Measurements from ENCODE around the gene PNPLA6. TPM values are rescaled to one million over a fixed set of nuclear protein-coding genes. Genes with fewer than 3 reads are reported as not detected.
A peak's percentile ranks its signal among the peaks of the same experiment; 100 is the strongest.

PNPLA6 gene
- total and polyA plus RNA-seq, 2 experiments from 2014 or later, result 65.0 to 86.6 TPM

GRCh38 chr19:7597689-7598088 is 62.2 kb downstream of the PNPLA6 start:
- Histone ChIP-seq H3K9ac (no peak overlapping the region), H3K79me2 (ENCODE audit: insufficient read depth) (no peaks in the 10 kb centered on the region), H2AFZ (no peak overlapping the region), H3F3A (ENCODE audit: insufficient read depth) (no peaks in the 10 kb centered on the region), H3K9me2 (ENCODE audit: insufficient read depth) (no peaks in the 10 kb centered on the region), H3K27ac (no peak overlapping the region), H3K9me3 (ENCODE audit: low read depth) (no peaks in the 10 kb centered on the region), H3K27me3 (replicated peaks; ENCODE audit: insufficient read depth) (peaks cover 40% of the 10 kb centered on the region), H3K4me2 (ENCODE audit: unreplicated experiment) (no peak overlapping the region), H3K4me3 (no peak overlapping the region), H4K20me1 (ENCODE audit: insufficient read depth) (no peaks in the 10 kb centered on the region), H3K4me1 (ENCODE audit: insufficient read depth) (no peaks in the 10 kb centered on the region), H3K36me3 (ENCODE audit: low read depth) (no peaks in the 10 kb centered on the region)
- 62% methylated on average over 9 of the region's 9 CpGs for WGBS, 2 experiments (ENCODE audit: low coverage in 1 of 2, low lambda C conversion rate in 2 of 2, missing lambda C conversion rate in 2 of 2)
- DNase-seq, result peak; percentile 23
- TF ChIP-seq EZH2phosphoT487 (IDR thresholded peaks at IDR 0.05; ENCODE audit: insufficient read depth, low read depth), result no peak
- TF ChIP-seq EZH2 (IDR thresholded peaks at IDR 0.05; ENCODE audit: insufficient read depth, poor library complexity, severe bottlenecking), result no peak
- in situ Hi-C loops (cut with MboI), result no loop called here

- Histone ChIP-seq H3K27me3 (replicated peaks; ENCODE audit: insufficient read depth) (peaks cover 40% of the 10 kb centered on the region), H3K9me2 (ENCODE audit: insufficient read depth) (no peaks in the 10 kb centered on the region), H3K36me3 (ENCODE audit: low read depth) (no peaks in the 10 kb centered on the region), H3K79me2 (ENCODE audit: insufficient read depth) (no peaks in the 10 kb centered on the region), H3K27ac (no peak overlapping the region), H2AFZ (no peak overlapping the region), H3K9ac (no peak overlapping the region), H3K4me2 (ENCODE audit: unreplicated experiment) (no peak overlapping the region), H3K9me3 (ENCODE audit: low read depth) (no peaks in the 10 kb centered on the region), H3K4me3 (no peak overlapping the region), H4K20me1 (ENCODE audit: insufficient read depth) (no peaks in the 10 kb centered on the region), H3F3A (ENCODE audit: insufficient read depth) (no peaks in the 10 kb centered on the region), H3K4me1 (ENCODE audit: insufficient read depth) (no peaks in the 10 kb centered on the region)
- in situ Hi-C loops (cut with MboI), result no loop called here
- DNase-seq, result no peak
- 55 to 62% methylated on average over 6 of the region's 6 CpGs for WGBS, 2 experiments (ENCODE audit: low coverage in 1 of 2, low lambda C conversion rate in 2 of 2, missing lambda C conversion rate in 2 of 2)
- no peak for TF ChIP-seq EZH2phosphoT487 (IDR thresholded peaks at IDR 0.05; ENCODE audit: insufficient read depth, low read depth)
- no peak for TF ChIP-seq EZH2 (IDR thresholded peaks at IDR 0.05; ENCODE audit: insufficient read depth, poor library complexity, severe bottlenecking)
These were observed 62.7 kb downstream of the PNPLA6 start for GRCh38 chr19:7598180-7598579.

- in situ Hi-C loops (cut with MboI), result no loop called here
- H3K27me3 ChIP-seq (replicated peaks; ENCODE audit: insufficient read depth), result peaks cover 18% of the 10 kb centered on the region
- H3K79me2 ChIP-seq (ENCODE audit: insufficient read depth), result no peaks in the 10 kb centered on the region
- H3K36me3 ChIP-seq (ENCODE audit: low read depth), result no peaks in the 10 kb centered on the region
- no peaks in the 10 kb centered on the region for H3K9me3 ChIP-seq (ENCODE audit: low read depth)
- no peaks in the 10 kb centered on the region for H3K9me2 ChIP-seq (ENCODE audit: insufficient read depth)
- no peaks in the 10 kb centered on the region for H4K20me1 ChIP-seq (ENCODE audit: insufficient read depth)
- no peak overlapping the region for H3K27ac ChIP-seq
- TF ChIP-seq EZH2 (IDR thresholded peaks at IDR 0.05; ENCODE audit: insufficient read depth, poor library complexity, severe bottlenecking), result no peak
- TF ChIP-seq EZH2phosphoT487 (IDR thresholded peaks at IDR 0.05; ENCODE audit: insufficient read depth, low read depth), result no peak
- no peaks in the 10 kb centered on the region for H3K4me1 ChIP-seq (ENCODE audit: insufficient read depth)
- no peak overlapping the region for H2AFZ ChIP-seq
- H3F3A ChIP-seq (ENCODE audit: insufficient read depth), result no peaks in the 10 kb centered on the region
- H3K4me3 ChIP-seq, result no peak overlapping the region
- DNase-seq, result peak; percentile 13
- H3K9ac ChIP-seq, result no peak overlapping the region
- no peak overlapping the region for H3K4me2 ChIP-seq (ENCODE audit: unreplicated experiment)
These were observed 65.2 kb downstream of the PNPLA6 start for GRCh38 chr19:7600721-7601120.

GRCh38 chr19:7602240-7602934 is 66.9 kb downstream of the PNPLA6 start:
- no peak for TF ChIP-seq EZH2 (IDR thresholded peaks at IDR 0.05; ENCODE audit: insufficient read depth, poor library complexity, severe bottlenecking)
- TF ChIP-seq EZH2phosphoT487 (IDR thresholded peaks at IDR 0.05; ENCODE audit: insufficient read depth, low read depth), result no peak
- no peak for DNase-seq
- 27 to 36% methylated on average over 11 to 15 of the region's 15 CpGs for WGBS, 2 experiments (ENCODE audit: low coverage in 1 of 2, low lambda C conversion rate in 2 of 2, missing lambda C conversion rate in 2 of 2)

More at GRCh38 chr19:7602240-7602934, 66.9 kb downstream of the PNPLA6 start:
- Histone ChIP-seq H3K9ac (no peak overlapping the region), H3K9me3 (ENCODE audit: low read depth) (no peaks in the 10 kb centered on the region), H3F3A (ENCODE audit: insufficient read depth) (no peaks in the 10 kb centered on the region), H3K4me1 (ENCODE audit: insufficient read depth) (no peaks in the 10 kb centered on the region), H4K20me1 (ENCODE audit: insufficient read depth) (no peaks in the 10 kb centered on the region), H3K27ac (no peak overlapping the region), H3K79me2 (ENCODE audit: insufficient read depth) (no peaks in the 10 kb centered on the region), H3K4me3 (no peak overlapping the region), H3K4me2 (ENCODE audit: unreplicated experiment) (no peak overlapping the region), H3K27me3 (replicated peaks; ENCODE audit: insufficient read depth) (peaks cover 6% of the 10 kb centered on the region), H2AFZ (no peak overlapping the region), H3K9me2 (ENCODE audit: insufficient read depth) (no peaks in the 10 kb centered on the region), H3K36me3 (ENCODE audit: low read depth) (no peaks in the 10 kb centered on the region)
- in situ Hi-C loops (cut with MboI), result no loop called here

Data from GM23248 (cell line).